Measurements from ENCODE around the gene RNF5.
"Not testable (repeated sequence)": the region's sequence is repeated elsewhere in the genome, so short reads cannot be mapped to it uniquely, and the experiment has no call there.

Gene RNF5

GRCh38 chr6:32175322-32175710 is 2.9 kb upstream of the RNF5 start:
- in situ Hi-C loops (cut with MboI; ENCODE audit: low sequenced_read_pairs): no loop called here

- in situ Hi-C loops (cut with MboI; ENCODE audit: low sequenced_read_pairs): no loop called here
Observed at GRCh38 chr6:32175711-32176475, 2.3 kb upstream of the RNF5 start, which contains the start of gene AGPAT1. TSS of gene AGPAT1 (minus strand) at chr6:32176084. CDS start at chr6:32171496, 4,588 bp downstream.

- in situ Hi-C loops (cut with MboI; ENCODE audit: low sequenced_read_pairs): no loop called here
Observed at GRCh38 chr6:32176476-32177182, 1.6 kb upstream of the RNF5 start.

- in situ Hi-C loops (cut with MboI; ENCODE audit: low sequenced_read_pairs): no loop called here
Observed at GRCh38 chr6:32177183-32177787, 920 bp upstream of the RNF5 start.

GRCh38 chr6:32178547-32179440 is 589 bp downstream of the RNF5 start:
- in situ Hi-C loops (cut with MboI; ENCODE audit: low sequenced_read_pairs): no loop called here

GRCh38 chr6:32179766-32180405 is 1.7 kb downstream of the RNF5 start:
- in situ Hi-C loops (cut with MboI; ENCODE audit: low sequenced_read_pairs): no loop called here

GRCh38 chr6:32181148-32181702 is 3.0 kb downstream of the RNF5 start:
- in situ Hi-C loops (cut with MboI; ENCODE audit: low sequenced_read_pairs): no loop called here

- in situ Hi-C loops (cut with MboI; ENCODE audit: low sequenced_read_pairs): no loop called here
Observed at GRCh38 chr6:32181915-32182529, 3.8 kb downstream of the RNF5 start.

- in situ Hi-C loops (cut with MboI; ENCODE audit: low sequenced_read_pairs): no loop called here
Observed at GRCh38 chr6:32182555-32182981, 4.4 kb downstream of the RNF5 start.

GRCh38 chr6:32183030-32183429 is 4.8 kb downstream of the RNF5 start:
- in situ Hi-C loops (cut with MboI; ENCODE audit: low sequenced_read_pairs): no loop called here

- in situ Hi-C loops (cut with MboI; ENCODE audit: low sequenced_read_pairs): no loop called here
Observed at GRCh38 chr6:32183483-32184083, 5.4 kb downstream of the RNF5 start.

GRCh38 chr6:32184084-32184640 is 6.0 kb downstream of the RNF5 start, which contains the start of gene AGER:
TSS of gene AGER (minus strand) at chr6:32184253. CDS start at chr6:32184222, 31 bp downstream.
- in situ Hi-C loops (cut with MboI; ENCODE audit: low sequenced_read_pairs): no loop called here

GRCh38 chr6:32185681-32186131 is 7.5 kb downstream of the RNF5 start:
- in situ Hi-C loops (cut with MboI; ENCODE audit: low sequenced_read_pairs): not testable (repeated sequence)

- in situ Hi-C loops (cut with MboI; ENCODE audit: low sequenced_read_pairs): not testable (repeated sequence)
Observed at GRCh38 chr6:32186151-32186840, 8.1 kb downstream of the RNF5 start.

GRCh38 chr6:32187009-32187709 is 9.0 kb downstream of the RNF5 start:
- in situ Hi-C loops (cut with MboI; ENCODE audit: low sequenced_read_pairs): no loop called here

- in situ Hi-C loops (cut with MboI; ENCODE audit: low sequenced_read_pairs): not testable (repeated sequence)
Observed at GRCh38 chr6:32187725-32188380, 9.6 kb downstream of the RNF5 start.

All from hTERT RPE-1 (cell line).